Activated CD4-positive, alpha-beta T cell treated with anti-CD3 and anti-CD28 coated beads, Interleukin-2, amount 10 ng/mL, durations not matched to agents 24 days and 14 days (primary cell): ENCODE measurements around the gene CES2. TPM values are rescaled to one million over a fixed set of nuclear protein-coding genes. Genes with fewer than 3 reads are reported as not detected.
"Not testable (repeated sequence)": the region's sequence is repeated elsewhere in the genome, so short reads cannot be mapped to it uniquely, and the experiment has no call there.

Experiments
- DNase-seq: peaks from one replicate; pipeline ENCODE4 v3.0.0; 2022
- H3K27ac Mint-ChIP-seq: one replicate; pipeline ENCODE4 v1.8.0; 2022; ENCODE audit warnings: mild to moderate bottlenecking, mixed read lengths
- H3K27me3 Mint-ChIP-seq: one replicate; pipeline ENCODE4 v1.8.0; 2022; ENCODE audit warnings: mixed read lengths
- H3K36me3 Mint-ChIP-seq: one replicate; pipeline ENCODE4 v1.8.0; 2022; ENCODE audit warnings: low read depth, mild to moderate bottlenecking, mixed read lengths
- H3K4me1 Mint-ChIP-seq: one replicate; pipeline ENCODE4 v1.8.0; 2021; ENCODE audit warnings: mixed read lengths
- H3K4me3 Mint-ChIP-seq: one replicate; pipeline ENCODE4 v1.8.0; 2022; ENCODE audit warnings: mild to moderate bottlenecking, moderate library complexity, mixed read lengths
- H3K9me3 Mint-ChIP-seq: one replicate; pipeline ENCODE4 v1.8.0; 2021; ENCODE audit warnings: mixed read lengths
- intact Hi-C: fragments of 100-400 bp; cut with micrococcal nuclease; formaldehyde crosslinking; loops from one replicate; pipeline ENCODE4 v1.15.1; 2023
- total RNA-seq: library from RNA; stranded (reverse); gene quantifications from 2 replicates; pipeline ENCODE4 v1.2.3, GENCODE V29; 2022

The CES2 gene
- total RNA-seq, 1 donor from 2014 or later = 33.6 TPM

GRCh38 chr16:66970775-66971720 is 35.7 kb downstream of the CES2 start:
- H3K4me1 Mint-ChIP-seq = peaks cover 18% of the 10 kb centered on the region
- no peak for DNase-seq
- no peaks in the 10 kb centered on the region for H3K27me3 Mint-ChIP-seq
- H3K36me3 Mint-ChIP-seq = peaks cover 3% of the 10 kb centered on the region
- intact Hi-C loops = no loop called here
- H3K27ac Mint-ChIP-seq = no peak overlapping the region
- H3K4me3 Mint-ChIP-seq = no peak overlapping the region
- no peaks in the 10 kb centered on the region for H3K9me3 Mint-ChIP-seq

- peaks cover 27% of the 10 kb centered on the region for H3K4me1 Mint-ChIP-seq
These were observed 37.7 kb downstream of the CES2 start for GRCh38 chr16:66972983-66973382.

DNA sequence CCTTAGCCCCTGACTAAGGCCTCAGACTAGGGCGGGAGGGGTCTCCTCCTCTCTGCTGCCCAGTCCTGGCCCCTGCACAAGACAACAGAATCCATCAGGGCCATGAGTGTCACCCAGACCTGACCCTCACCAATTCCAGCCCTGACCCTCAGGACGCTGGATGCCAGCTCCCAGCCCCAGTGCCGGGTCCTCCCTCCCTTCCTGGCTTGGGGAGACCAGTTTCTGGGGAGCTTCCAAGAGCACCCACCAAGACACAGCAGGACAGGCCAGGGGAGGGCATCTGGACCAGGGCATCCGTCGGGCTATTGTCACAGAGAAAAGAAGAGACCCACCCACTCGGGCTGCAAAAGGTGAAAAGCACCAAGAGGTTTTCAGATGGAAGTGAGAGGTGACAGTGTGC is 38.4 kb downstream of the CES2 start:
- Mint-ChIP-seq H3K4me1 (peaks cover 34% of the 10 kb centered on the region), H3K36me3 (no peaks in the 10 kb centered on the region), H3K27me3 (no peaks in the 10 kb centered on the region), H3K4me3 (no peak overlapping the region), H3K9me3 (no peaks in the 10 kb centered on the region), H3K27ac (no peak overlapping the region)
- intact Hi-C loops = no loop called here
- DNase-seq = no peak

More at GRCh38 chr16:66972983-66973382, 37.7 kb downstream of the CES2 start:
- H3K36me3 Mint-ChIP-seq = no peaks in the 10 kb centered on the region
- no peak overlapping the region for H3K27ac Mint-ChIP-seq
- intact Hi-C loops = no loop called here
- no peaks in the 10 kb centered on the region for H3K9me3 Mint-ChIP-seq
- no peak overlapping the region for H3K4me3 Mint-ChIP-seq
- no peak for DNase-seq
- H3K27me3 Mint-ChIP-seq = no peaks in the 10 kb centered on the region

- Mint-ChIP-seq H3K4me1 (peaks cover 40% of the 10 kb centered on the region), H3K27ac (peak overlapping the region; percentile 77), H3K4me3 (peak overlapping the region; percentile 74)
- DNase-seq, H3K9me3 Mint-ChIP-seq, intact Hi-C loops, H3K36me3 Mint-ChIP-seq, H3K27me3 Mint-ChIP-seq: not testable (repeated sequence)
These were observed 39.0 kb downstream of the CES2 start for GRCh38 chr16:66974156-66974931.

DNA sequence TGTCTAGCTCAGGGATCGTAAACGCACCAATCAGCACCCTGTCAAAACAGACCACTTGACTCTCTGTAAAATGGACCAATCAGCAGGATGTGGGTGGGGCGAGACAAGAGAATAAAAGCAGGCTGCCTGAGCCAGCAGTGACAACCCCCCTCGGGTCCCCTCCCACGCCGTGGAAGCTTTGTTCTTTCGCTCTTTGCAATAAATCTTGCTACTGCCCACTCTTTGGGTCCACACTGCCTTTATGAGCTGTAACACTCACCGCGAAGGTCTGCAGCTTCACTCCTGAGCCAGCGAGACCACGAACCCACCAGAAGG is 39.6 kb downstream of the CES2 start:
- Mint-ChIP-seq H3K27ac (peak overlapping the region; percentile 77), H3K4me3 (peak overlapping the region; percentile 74), H3K4me1 (peaks cover 42% of the 10 kb centered on the region)
- intact Hi-C loops, H3K9me3 Mint-ChIP-seq, H3K36me3 Mint-ChIP-seq, H3K27me3 Mint-ChIP-seq: not testable (repeated sequence)
- DNase-seq = peak; percentile 82

DNA sequence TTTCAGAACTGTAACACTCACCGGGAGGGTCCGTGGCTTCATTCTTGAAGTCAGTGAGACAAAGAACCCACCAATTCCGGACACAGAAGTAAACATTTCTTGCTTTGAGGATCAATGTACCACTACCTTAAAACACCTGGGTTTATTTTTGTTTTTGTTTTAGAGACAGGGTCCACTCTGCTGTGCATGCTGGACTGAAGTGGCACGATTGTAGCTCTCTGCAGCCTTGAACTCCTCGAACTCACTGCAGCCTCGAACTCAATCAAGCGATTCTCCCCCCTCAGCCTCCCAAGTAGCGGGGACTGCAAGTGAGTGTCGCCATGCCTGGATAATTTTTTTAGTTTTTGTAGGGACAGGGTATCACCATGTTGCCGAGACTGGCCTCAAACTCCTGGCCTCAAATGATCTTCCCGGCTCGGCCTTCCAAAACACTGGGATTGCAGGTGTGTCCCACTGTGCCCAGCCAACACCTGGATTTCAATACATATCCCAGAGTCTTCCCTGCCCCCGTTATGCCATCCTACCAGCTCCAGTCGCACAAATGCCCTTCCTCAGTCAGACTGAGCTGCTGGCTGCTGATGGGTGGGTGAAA is 40.1 kb downstream of the CES2 start:
- H3K4me1 Mint-ChIP-seq = peaks cover 42% of the 10 kb centered on the region
- no peak for DNase-seq
- intact Hi-C loops = no loop called here
- H3K27ac Mint-ChIP-seq = peak overlapping the region; percentile 77
- H3K27me3 Mint-ChIP-seq = no peaks in the 10 kb centered on the region
- H3K36me3 Mint-ChIP-seq = no peaks in the 10 kb centered on the region
- no peaks in the 10 kb centered on the region for H3K9me3 Mint-ChIP-seq
- H3K4me3 Mint-ChIP-seq = peak overlapping the region; percentile 74

DNA sequence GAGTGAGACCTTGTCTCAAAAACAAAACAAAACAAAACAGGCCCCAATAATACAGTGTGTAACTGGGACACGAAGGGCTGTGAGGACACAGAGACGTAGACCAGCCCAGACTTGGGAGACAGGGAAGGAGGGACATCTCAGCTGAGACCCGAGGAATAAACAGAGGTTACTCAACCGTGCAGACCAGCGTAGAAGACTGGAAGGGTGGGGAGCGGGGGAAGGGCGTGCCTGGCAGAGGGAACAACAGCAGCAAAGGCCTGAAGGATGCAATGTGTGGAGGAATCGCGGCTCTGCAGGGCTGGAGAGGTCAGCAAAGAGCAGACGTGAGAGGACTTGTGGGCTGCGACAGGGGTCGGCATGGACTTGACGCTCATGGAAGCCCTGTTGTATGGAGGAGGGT is 41.4 kb downstream of the CES2 start:
- Mint-ChIP-seq H3K9me3 (no peaks in the 10 kb centered on the region), H3K27me3 (no peaks in the 10 kb centered on the region), H3K36me3 (no peaks in the 10 kb centered on the region), H3K4me3 (peak overlapping the region; percentile 19), H3K27ac (peak overlapping the region; percentile 54), H3K4me1 (peaks cover 42% of the 10 kb centered on the region)
- intact Hi-C loops = loop anchor here (1.0 to 2.0 kb wide), 6 partner anchors 9 to 209 kb away; no protein-coding TSS in a partner anchor
- DNase-seq = no peak

DNA sequence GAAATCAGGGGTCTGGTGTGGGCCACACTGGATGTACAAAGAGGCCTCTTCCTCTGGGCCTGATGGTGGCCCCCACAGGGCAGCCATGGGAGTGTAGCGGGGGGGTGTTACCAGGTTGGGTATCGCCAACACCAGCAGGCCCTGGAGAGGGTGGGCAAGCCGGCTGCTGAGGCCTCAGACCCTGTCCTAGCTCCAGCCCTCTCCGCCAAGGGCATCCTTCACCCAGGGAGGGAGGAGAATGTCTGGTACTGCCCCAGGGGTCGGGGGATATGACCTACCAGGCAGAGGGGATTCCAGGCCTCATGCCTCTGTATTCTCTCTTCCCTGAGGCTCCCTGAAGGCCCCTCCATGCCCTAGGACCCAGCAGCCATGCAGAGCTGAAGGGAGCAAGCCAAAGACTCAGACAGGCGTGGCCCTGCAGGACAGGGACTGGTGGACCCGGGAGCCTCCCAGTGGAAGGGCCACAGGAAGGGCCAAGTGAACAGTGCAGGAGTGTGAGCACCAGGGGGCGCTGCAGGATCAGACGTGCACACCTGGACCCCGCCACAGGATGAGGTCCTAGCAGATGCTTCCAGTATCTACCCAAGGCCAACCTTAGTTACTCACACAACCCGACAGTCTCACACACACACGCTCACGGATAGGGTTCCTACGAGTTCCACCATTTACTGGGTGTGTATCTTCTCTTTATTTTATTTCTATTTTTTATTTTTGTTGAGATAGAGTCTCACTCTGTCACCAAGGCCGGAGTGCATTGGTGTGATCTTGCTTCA is 42.2 kb downstream of the CES2 start:
- intact Hi-C loops = loop anchor here (1.0 to 2.0 kb wide), 6 partner anchors 8 to 208 kb away; no protein-coding TSS in a partner anchor
- DNase-seq = peak; percentile 97
- Mint-ChIP-seq H3K4me1 (peaks cover 49% of the 10 kb centered on the region), H3K9me3 (no peaks in the 10 kb centered on the region), H3K36me3 (peaks cover 5% of the 10 kb centered on the region), H3K27ac (peak overlapping the region; percentile 85), H3K27me3 (no peaks in the 10 kb centered on the region), H3K4me3 (peak overlapping the region; percentile 22)

DNA sequence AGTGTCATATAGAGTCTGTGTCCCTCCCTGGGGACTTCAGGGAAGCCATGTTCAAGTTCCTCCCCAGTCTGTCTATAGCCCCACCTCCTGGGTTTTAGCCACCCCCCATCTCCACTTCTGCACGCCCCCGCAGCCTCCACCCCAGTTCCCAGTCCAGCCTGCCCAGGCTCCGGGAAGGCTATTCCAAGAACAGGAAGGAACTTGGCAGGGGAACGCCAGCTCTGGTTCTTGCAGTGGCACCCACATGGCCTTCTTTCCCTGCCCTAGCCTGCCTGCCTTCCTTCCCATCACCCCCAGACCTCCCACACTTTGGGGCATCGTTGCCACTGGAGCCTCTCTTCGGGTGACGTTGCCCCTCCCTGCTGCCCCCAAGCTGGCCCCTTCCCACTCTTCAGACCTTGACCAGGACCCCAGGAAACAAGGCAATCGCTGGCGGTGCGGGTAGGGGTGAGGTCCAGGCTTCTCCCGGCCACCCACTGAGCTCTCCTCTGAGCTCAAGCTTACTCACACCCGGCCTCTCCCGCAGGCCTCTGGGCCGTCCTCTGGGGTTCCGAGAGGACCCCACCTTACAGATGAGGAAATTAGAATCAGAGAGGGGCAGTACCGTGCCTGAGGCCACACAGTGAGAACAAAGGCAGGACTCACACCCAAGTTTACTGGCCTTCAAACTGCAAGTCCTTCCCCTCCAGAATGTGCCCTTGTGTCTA is 43.8 kb downstream of the CES2 start:
- intact Hi-C loops = no loop called here
- H3K9me3 Mint-ChIP-seq = no peaks in the 10 kb centered on the region
- no peak for DNase-seq
- peak overlapping the region; percentile 62 for H3K27ac Mint-ChIP-seq
- H3K27me3 Mint-ChIP-seq = no peaks in the 10 kb centered on the region
- peaks cover 6% of the 10 kb centered on the region for H3K36me3 Mint-ChIP-seq
- H3K4me1 Mint-ChIP-seq = peaks cover 57% of the 10 kb centered on the region
- no peak overlapping the region for H3K4me3 Mint-ChIP-seq

DNA sequence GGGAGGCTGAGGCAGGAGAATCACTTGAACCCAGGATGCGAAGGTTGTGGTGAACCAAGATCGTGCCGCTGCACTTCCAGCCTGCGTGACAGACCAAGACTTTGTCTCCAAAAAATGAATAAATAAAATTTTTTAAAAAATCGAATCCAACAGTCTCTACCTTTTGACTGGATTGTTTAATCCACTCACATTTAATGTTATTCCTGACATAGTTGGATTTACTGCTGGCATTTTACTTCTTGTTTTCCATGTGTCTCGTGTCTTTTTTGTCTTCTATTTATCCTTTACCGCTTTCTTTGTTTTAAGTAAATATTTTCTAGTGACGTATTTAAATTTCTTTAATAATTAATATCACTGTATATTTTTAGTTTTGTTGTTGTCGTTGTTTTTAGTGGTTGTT is 47.7 kb downstream of the CES2 start:
- peaks cover 15% of the 10 kb centered on the region for H3K36me3 Mint-ChIP-seq
- H3K9me3 Mint-ChIP-seq = peaks cover 4% of the 10 kb centered on the region
- intact Hi-C loops = no loop called here
- no peak overlapping the region for H3K4me3 Mint-ChIP-seq
- peak overlapping the region; percentile 97 for H3K27ac Mint-ChIP-seq
- H3K4me1 Mint-ChIP-seq = peaks cover 61% of the 10 kb centered on the region
- no peak for DNase-seq
- no peaks in the 10 kb centered on the region for H3K27me3 Mint-ChIP-seq

DNA sequence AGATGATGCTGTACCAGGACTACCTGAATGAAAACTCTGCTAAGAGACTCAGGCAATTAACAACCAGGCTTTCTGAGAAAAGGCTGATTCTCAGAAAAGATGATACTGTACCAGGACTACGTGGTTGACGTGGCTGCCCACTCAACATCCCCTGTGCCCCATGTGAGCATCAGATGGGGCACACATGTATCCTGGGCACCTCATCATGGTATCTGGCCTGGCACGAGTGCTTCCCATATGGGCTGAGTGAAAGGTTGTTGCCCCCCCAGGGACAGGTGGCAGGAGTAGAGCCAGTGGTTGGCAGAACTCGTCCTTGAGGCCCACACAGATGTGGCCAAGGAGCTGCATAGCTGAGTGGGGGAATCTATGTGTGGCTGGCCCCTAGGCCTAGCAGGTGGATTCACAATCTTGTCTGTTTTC is 49.6 kb downstream of the CES2 start:
- peaks cover 57% of the 10 kb centered on the region for H3K4me1 Mint-ChIP-seq
- H3K27me3 Mint-ChIP-seq = no peaks in the 10 kb centered on the region
- H3K9me3 Mint-ChIP-seq = peaks cover 4% of the 10 kb centered on the region
- H3K36me3 Mint-ChIP-seq = peaks cover 15% of the 10 kb centered on the region
- intact Hi-C loops = loop anchor here (1.0 kb wide), 8 partner anchors 8 to 327 kb away; partner anchors contain the start of genes CBFB, FBXL8 and TRADD
- H3K4me3 Mint-ChIP-seq = peak overlapping the region; percentile 61
- DNase-seq = peak; percentile 86
- H3K27ac Mint-ChIP-seq = peak overlapping the region; percentile 97

DNA sequence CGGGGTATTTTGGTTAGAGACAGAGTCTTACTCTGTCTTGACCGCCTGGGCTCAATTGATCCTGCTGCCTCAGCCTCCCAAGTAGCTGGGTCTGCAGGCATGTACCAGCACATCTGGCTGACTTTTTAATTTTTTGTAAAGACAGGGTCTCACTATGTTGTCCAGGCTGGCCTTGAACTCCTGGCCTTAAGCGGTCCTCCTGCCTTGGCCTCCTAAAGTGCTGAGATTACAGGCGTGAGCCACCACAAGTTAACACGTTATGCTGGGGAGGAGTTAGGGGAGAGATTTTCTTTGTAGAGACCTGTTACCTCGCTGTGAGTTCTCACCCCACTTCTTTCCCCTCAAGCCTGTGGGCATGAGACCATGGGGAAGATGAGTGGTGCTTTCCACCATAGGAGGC is 51.2 kb downstream of the CES2 start:
- Mint-ChIP-seq H3K36me3 (peaks cover 15% of the 10 kb centered on the region), H3K9me3 (peaks cover 4% of the 10 kb centered on the region), H3K4me1 (peaks cover 54% of the 10 kb centered on the region), H3K4me3 (peak overlapping the region; percentile 26), H3K27ac (peak overlapping the region; percentile 97), H3K27me3 (no peaks in the 10 kb centered on the region)
- intact Hi-C loops = no loop called here
- DNase-seq = no peak
